B cell (primary cell): ENCODE results near the gene RAB3IL1. TPM values are rescaled to one million over a fixed set of nuclear protein-coding genes. Genes with fewer than 3 reads are reported as not detected.

Experiments used
- ATAC-seq: fragments of 200-7000 bp; cut with Tn5 transposase; one replicate; pipeline ENCODE4 v1.10.0; 2021; ENCODE audit warnings: low read depth, mild to moderate bottlenecking, moderate number of reproducible peaks, moderate library complexity
- CTCF ChIA-PET: fragments of 350-600 bp; sonication (Branson Sonifier 250); formaldehyde crosslinking; loops from one replicate; lab custom pipeline; 2021; ENCODE audit warnings: antibody characterized with exemption, inconsistent platforms; lab: Charles Lee
- POLR2A ChIA-PET: fragments of 350-600 bp; sonication (Branson Sonifier 250); formaldehyde crosslinking; loops from one replicate; lab custom pipeline; 2021; ENCODE audit warnings: antibody characterized with exemption; lab: Charles Lee
- DNase-seq: peaks from one replicate; pipeline ENCODE4 v3.0.0; 2013
- H2AFZ ChIP-seq: 2 replicates; pipeline ENCODE4 v1.6.1; 2012; ENCODE audit warnings: mild to moderate bottlenecking, low read depth, low read length; ENCODE audit not compliant: insufficient read depth, poor library complexity, severe bottlenecking
- H3K27ac ChIP-seq, 2 donors: 1 replicate in 1 of 2; 2 replicates in 1 of 2; pipeline ENCODE4 v1.5.1; 2012 to 2013; ENCODE audit warnings: low read length in 2 of 2, mild to moderate bottlenecking in 2 of 2, moderate library complexity in 1 of 2
- H3K27me3 ChIP-seq, 4 experiments: fragments of 200-600 bp in 1 of 4; sonication (generic) in 1 of 4; replicated peaks in 1 of 4; 1 replicate in 2 of 4; 2 replicates in 2 of 4; pipeline versions ENCODE4 v1.6.1 to v1.7.0; 2013 to 2016; ENCODE audit warnings: low read length in 3 of 4, mild to moderate bottlenecking in 2 of 4, mixed read lengths in 1 of 4, moderate library complexity in 1 of 4; ENCODE audit not compliant: insufficient read depth in 4 of 4, control insufficient read depth in 3 of 4; ENCODE audit errors: control extremely low read depth in 1 of 4
- H3K36me3 ChIP-seq, 2 experiments: replicated peaks in 1 of 2; 1 replicate in 1 of 2; 2 replicates in 1 of 2; pipeline versions ENCODE4 v1.6.1 to v1.7.1; 2013; ENCODE audit warnings: low read length in 1 of 2; ENCODE audit not compliant: insufficient read depth in 2 of 2, control insufficient read depth in 1 of 2; ENCODE audit errors: control extremely low read depth in 1 of 2, extremely low read depth in 1 of 2
- H3K4me1 ChIP-seq, 2 donors: fragments of 200-600 bp in 1 of 2; sonication (generic) in 1 of 2; 1 replicate in 1 of 2; 2 replicates in 1 of 2; pipeline versions ENCODE4 v1.5.1 to v1.6.1; 2013 to 2017; ENCODE audit warnings: low read length in 2 of 2; ENCODE audit not compliant: control insufficient read depth in 2 of 2, insufficient read depth in 2 of 2
- H3K4me2 ChIP-seq: replicated peaks from 2 replicates; pipeline ENCODE3; 2012; ENCODE audit warnings: mild to moderate bottlenecking, low read depth, low read length; ENCODE audit not compliant: poor library complexity, severe bottlenecking
- H3K4me3 ChIP-seq, 5 experiments: fragments of 200-600 bp in 1 of 5; sonication (generic) in 1 of 5; 1 replicate in 3 of 5; 2 replicates in 2 of 5; pipeline versions ENCODE4 v1.5.1 to v1.7.0; 2011 to 2016; ENCODE audit warnings: low read length in 4 of 5, mild to moderate bottlenecking in 4 of 5, low read depth in 2 of 5, control low read depth in 1 of 5, moderate library complexity in 1 of 5; ENCODE audit not compliant: insufficient read depth in 1 of 5; ENCODE audit errors: control extremely low read depth in 1 of 5, extremely low read depth in 1 of 5
- H3K79me2 ChIP-seq: fragments of 200-600 bp; sonication (generic); one replicate; pipeline ENCODE4 v1.6.0; 2016; ENCODE audit warnings: low read length; ENCODE audit not compliant: control insufficient read depth, insufficient read depth
- H3K9ac ChIP-seq: fragments of 200-600 bp; sonication (generic); 2 replicates; pipeline ENCODE4 v1.6.1; 2017; ENCODE audit warnings: mild to moderate bottlenecking, low read length, moderate library complexity
- H3K9me3 ChIP-seq, 3 donors: one replicate each; pipeline versions ENCODE4 v1.6.1 to v1.7.1; 2013; ENCODE audit warnings: low read length in 2 of 3; ENCODE audit not compliant: control insufficient read depth in 2 of 3, insufficient read depth in 1 of 3; ENCODE audit errors: control extremely low read depth in 1 of 3
- H4K20me1 ChIP-seq: 2 replicates; pipeline ENCODE4 v1.6.0; 2012; ENCODE audit warnings: mild to moderate bottlenecking, low read length; ENCODE audit not compliant: insufficient read depth, control insufficient read depth, poor library complexity, severe bottlenecking
- H3K27ac Mint-ChIP-seq: one replicate; pipeline ENCODE4 v1.8.0; 2021; ENCODE audit warnings: mixed read lengths
- H3K27me3 Mint-ChIP-seq: one replicate; pipeline ENCODE4 v1.8.0; 2021; ENCODE audit warnings: mixed read lengths
- H3K4me1 Mint-ChIP-seq: one replicate; pipeline ENCODE4 v1.8.0; 2021; ENCODE audit warnings: mixed read lengths
- H3K4me3 Mint-ChIP-seq: one replicate; pipeline ENCODE4 v1.8.0; 2021; ENCODE audit warnings: mixed read lengths
- H3K9me3 Mint-ChIP-seq: one replicate; pipeline ENCODE4 v1.8.0; 2022; ENCODE audit warnings: mixed read lengths; ENCODE audit not compliant: insufficient read depth
- CTCF ChIP-seq: fragments of 200-600 bp; IDR thresholded peaks from one replicate; pipeline ENCODE4 v1.8.0; 2022; ENCODE audit warnings: antibody characterized with exemption, mild to moderate bottlenecking
- EZH2 ChIP-seq: IDR thresholded peaks from 2 replicates; pipeline ENCODE4 v1.6.1; 2012; ENCODE audit warnings: borderline replicate concordance, low read depth, mild to moderate bottlenecking, moderate library complexity, low read length; ENCODE audit not compliant: insufficient read depth, poor library complexity, severe bottlenecking
- WGBS: methylation state at CpG from one replicate; pipeline ENCODE4 v1.1.5; 2013; ENCODE audit warnings: missing lambda C conversion rate; ENCODE audit not compliant: insufficient coverage; 5-methylcytosine and 5-hydroxymethylcytosine counted together
- intact Hi-C: fragments of 100-400 bp; cut with micrococcal nuclease; formaldehyde crosslinking; loops from one replicate; pipeline ENCODE4 v1.10.0; 2022
- polyA plus RNA-seq: library from polyadenylated mRNA; depleted of rRNA; stranded (reverse); fragments of >200 nt; gene quantifications from 2 replicates; pipeline ENCODE4 v1.2.3, GENCODE V29; 2012
- total RNA-seq, 2 donors: library from RNA; stranded (reverse); fragments of 120-200 nt in 1 of 2; gene quantifications; 1 replicate in 1 of 2; 2 replicates in 1 of 2; pipeline versions ENCODE4 v1.2.3 to v1.2.4, GENCODE V29; 2013 to 2022

Gene RAB3IL1
- total and polyA plus RNA-seq, 2 donors (not counting 1 experiment from before 2014, with no cell fraction given) = 0.27 TPM; not detected in 1

- Mint-ChIP-seq H3K9me3 (no peaks in the 10 kb centered on the region), H3K4me3 (no peak overlapping the region), H3K4me1 (peaks cover 16% of the 10 kb centered on the region), H3K27ac (no peak overlapping the region), H3K27me3 (no peaks in the 10 kb centered on the region)
- ChIA-PET CTCF (interaction anchor here (1.3 to 10.2 kb wide), 5 partner anchors 54 to 156 kb away, joined by 5 to 217 read pairs (median 172); no protein-coding TSS in a partner anchor), POLR2A (no interaction called here)
- Histone ChIP-seq H3K27me3 (peaks cover 0 to 24% (median 10%) of the 10 kb centered on the region in 4 experiments), H2AFZ (no peak overlapping the region), H3K79me2 (no peaks in the 10 kb centered on the region), H3K9ac (no peak overlapping the region), H4K20me1 (no peaks in the 10 kb centered on the region), H3K9me3 (peaks cover 0 to 15% (median 0%) of the 10 kb centered on the region in 3 donors), H3K27ac (no peak overlapping the region), H3K4me3 (no peak overlapping the region), H3K36me3 (peaks cover 0 to 5% of the 10 kb centered on the region in 2 experiments), H3K4me2 (no peak overlapping the region), H3K4me1 (peaks cover 16 to 18% of the 10 kb centered on the region in 2 donors)
- ATAC-seq (no peak), DNase-seq (no peak)
- no peak for TF ChIP-seq CTCF
- no peak for TF ChIP-seq EZH2
- intact Hi-C loops = no loop called here
- WGBS = 96% methylated on average over 2 of the region's 3 CpGs
Observed at GRCh38 chr11:61952882-61953281, 35.5 kb upstream of the RAB3IL1 start.

- H3K4me3 Mint-ChIP-seq = no peak overlapping the region
- no peak for TF ChIP-seq CTCF
- no peak for TF ChIP-seq EZH2
- no peak overlapping the region for H3K4me3 ChIP-seq
- no peaks in the 10 kb centered on the region for H3K36me3 ChIP-seq
- ATAC-seq (no peak), DNase-seq (no peak)
- no peaks in the 10 kb centered on the region for H3K9me3 Mint-ChIP-seq
- no peak overlapping the region for H2AFZ ChIP-seq
- H3K79me2 ChIP-seq = no peaks in the 10 kb centered on the region
- ChIA-PET POLR2A (interaction anchor here (0.6 kb wide), 2 partner anchors 18 to 340 kb away, joined by 3 to 4 read pairs; no protein-coding TSS in a partner anchor), CTCF (interaction anchor here (0.8 to 10.2 kb wide), 8 partner anchors 11 to 156 kb away, joined by 3 to 217 read pairs (median 78); no protein-coding TSS in a partner anchor)
- no peak overlapping the region for H3K9ac ChIP-seq
- H4K20me1 ChIP-seq = no peaks in the 10 kb centered on the region
- H3K4me2 ChIP-seq = no peak overlapping the region
- WGBS = 98% methylated on average over 5 of the region's 11 CpGs
- H3K27ac Mint-ChIP-seq = no peak overlapping the region
- H3K4me1 ChIP-seq = peaks cover 23 to 25% of the 10 kb centered on the region in 2 donors
- H3K9me3 ChIP-seq = peaks cover 0 to 11% (median 0%) of the 10 kb centered on the region in 3 donors
- H3K27me3 ChIP-seq = peaks cover 0 to 24% (median 10%) of the 10 kb centered on the region in 4 experiments
- intact Hi-C loops = no loop called here
- peaks cover 22% of the 10 kb centered on the region for H3K4me1 Mint-ChIP-seq
- H3K27me3 Mint-ChIP-seq = peaks cover 4% of the 10 kb centered on the region
- H3K27ac ChIP-seq = no peak overlapping the region
Observed at GRCh38 chr11:61951484-61952135, 34.2 kb upstream of the RAB3IL1 start.
